SU-DHL-6 (cell line): ENCODE measurements around the gene ZNF516.

Experiments
- EZH2phosphoT487 ChIP-seq: fragments of 200-600 bp; sonication (generic), shearing (Covaris generic); conservative IDR thresholded peaks from 2 replicates; pipeline ENCODE4 v1.6.1; 2018; ENCODE audit warnings: mild to moderate bottlenecking, antibody characterized with exemption, low read length, moderate library complexity, mixed read lengths
- TF ChIP-seq, protein P1 (sequence below): fragments of 200-600 bp; sonication (generic); IDR thresholded peaks from one replicate; pipeline ENCODE4 v1.5.1; 2017; ENCODE audit warnings: antibody characterized with exemption, mild to moderate bottlenecking, low read length, moderate library complexity; ENCODE audit not compliant: insufficient read depth, poor library complexity, severe bottlenecking

DNA sequence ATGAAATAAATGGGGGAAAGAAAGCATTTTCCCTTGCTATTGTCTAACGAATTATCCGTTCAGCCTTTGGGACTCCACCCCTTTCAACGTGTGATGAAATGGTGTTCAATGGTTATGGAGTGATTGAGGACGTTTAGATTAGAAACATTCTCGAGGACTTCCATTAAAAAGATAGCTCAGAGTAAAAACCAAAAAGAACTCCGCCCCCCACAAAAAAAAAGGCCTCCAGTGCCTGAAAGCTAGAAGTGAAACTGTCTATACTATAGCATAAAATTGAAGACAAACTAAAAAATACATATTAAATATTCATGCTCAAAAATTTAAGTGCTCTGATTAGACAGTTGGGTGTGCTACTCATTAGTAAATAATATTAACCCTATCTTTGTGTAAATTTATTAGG is 3.0 kb upstream of the ZNF516 start:
- TF ChIP-seq, protein P1, sequence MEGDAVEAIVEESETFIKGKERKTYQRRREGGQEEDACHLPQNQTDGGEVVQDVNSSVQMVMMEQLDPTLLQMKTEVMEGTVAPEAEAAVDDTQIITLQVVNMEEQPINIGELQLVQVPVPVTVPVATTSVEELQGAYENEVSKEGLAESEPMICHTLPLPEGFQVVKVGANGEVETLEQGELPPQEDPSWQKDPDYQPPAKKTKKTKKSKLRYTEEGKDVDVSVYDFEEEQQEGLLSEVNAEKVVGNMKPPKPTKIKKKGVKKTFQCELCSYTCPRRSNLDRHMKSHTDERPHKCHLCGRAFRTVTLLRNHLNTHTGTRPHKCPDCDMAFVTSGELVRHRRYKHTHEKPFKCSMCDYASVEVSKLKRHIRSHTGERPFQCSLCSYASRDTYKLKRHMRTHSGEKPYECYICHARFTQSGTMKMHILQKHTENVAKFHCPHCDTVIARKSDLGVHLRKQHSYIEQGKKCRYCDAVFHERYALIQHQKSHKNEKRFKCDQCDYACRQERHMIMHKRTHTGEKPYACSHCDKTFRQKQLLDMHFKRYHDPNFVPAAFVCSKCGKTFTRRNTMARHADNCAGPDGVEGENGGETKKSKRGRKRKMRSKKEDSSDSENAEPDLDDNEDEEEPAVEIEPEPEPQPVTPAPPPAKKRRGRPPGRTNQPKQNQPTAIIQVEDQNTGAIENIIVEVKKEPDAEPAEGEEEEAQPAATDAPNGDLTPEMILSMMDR, result no peak
- no peak for TF ChIP-seq EZH2phosphoT487
